Neuronal stem cell (in vitro differentiated cells): ENCODE results near the gene SERBP1.
A peak's percentile ranks its signal among the peaks of the same experiment; 100 is the strongest.

Experiments used
- DNase-seq: peaks from one replicate; pipeline ENCODE4 v3.0.0-alpha.2; 2013; ENCODE audit warnings: low spot score
- H2AFZ ChIP-seq: one replicate; pipeline ENCODE4 v1.6.1; 2013; ENCODE audit warnings: mild to moderate bottlenecking, low read length, inconsistent platforms
- H2AK5ac ChIP-seq: 2 replicates; pipeline ENCODE4 v1.6.1; 2013; ENCODE audit warnings: low read depth, mild to moderate bottlenecking, inconsistent platforms, low read length, moderate library complexity, mixed read lengths
- H2BK120ac ChIP-seq: 2 replicates; pipeline ENCODE4 v1.6.1; 2013; ENCODE audit warnings: low read depth, mild to moderate bottlenecking, inconsistent platforms, low read length, moderate library complexity, mixed read lengths
- H2BK12ac ChIP-seq: one replicate; pipeline ENCODE4 v1.6.1; 2013; ENCODE audit warnings: low read length, inconsistent platforms
- H2BK15ac ChIP-seq: 2 replicates; pipeline ENCODE4 v1.6.1; 2013; ENCODE audit warnings: mild to moderate bottlenecking, low read length, inconsistent platforms, mixed read lengths
- H2BK5ac ChIP-seq: one replicate; pipeline ENCODE4 v1.6.1; 2013; ENCODE audit warnings: inconsistent platforms, mild to moderate bottlenecking, low read length, moderate library complexity
- H3K14ac ChIP-seq: one replicate; pipeline ENCODE4 v1.6.1; 2013; ENCODE audit warnings: low read length, inconsistent platforms
- H3K18ac ChIP-seq: 2 replicates; pipeline ENCODE4 v1.6.1; 2013; ENCODE audit warnings: low read length, inconsistent platforms
- H3K23ac ChIP-seq: 2 replicates; pipeline ENCODE4 v1.6.1; 2013; ENCODE audit warnings: low read depth, mild to moderate bottlenecking, mixed read lengths, low read length, inconsistent platforms; ENCODE audit not compliant: poor library complexity
- H3K27ac ChIP-seq: replicated peaks from 3 replicates; pipeline ENCODE4 v1.5.1; 2013; ENCODE audit warnings: low read length, inconsistent platforms
- H3K27me3 ChIP-seq, 3 experiments: 2 replicates each; pipeline ENCODE4 v1.6.1; 2013; ENCODE audit warnings: low read length in 3 of 3, mild to moderate bottlenecking in 2 of 3, inconsistent platforms in 1 of 3, low read depth in 1 of 3, mixed read lengths in 1 of 3, moderate library complexity in 1 of 3; ENCODE audit not compliant: control insufficient read depth in 3 of 3, insufficient read depth in 3 of 3
- H3K36me3 ChIP-seq, 2 donors: replicated peaks in 1 of 2; 2 replicates each; pipeline ENCODE4 v1.6.1; 2013; ENCODE audit warnings: low read length in 2 of 2; ENCODE audit not compliant: control insufficient read depth in 2 of 2, insufficient read depth in 2 of 2
- H3K4ac ChIP-seq: 2 replicates; pipeline ENCODE4 v1.6.1; 2013; ENCODE audit warnings: inconsistent platforms, mild to moderate bottlenecking, low read length, moderate library complexity
- H3K4me1 ChIP-seq, 2 donors: 1 replicate in 1 of 2; 2 replicates in 1 of 2; pipeline ENCODE4 v1.6.1; 2013; ENCODE audit warnings: low read length in 2 of 2, low read depth in 1 of 2; ENCODE audit not compliant: control insufficient read depth in 2 of 2, insufficient read depth in 1 of 2
- H3K4me2 ChIP-seq: one replicate; pipeline ENCODE4 v1.6.1; 2013; ENCODE audit warnings: mild to moderate bottlenecking, low read length, inconsistent platforms; ENCODE audit not compliant: insufficient read depth, poor library complexity, severe bottlenecking
- H3K4me3 ChIP-seq, 2 donors: 2 replicates each; pipeline ENCODE4 v1.5.1; 2013; ENCODE audit warnings: low read length in 2 of 2, mild to moderate bottlenecking in 2 of 2, inconsistent platforms in 1 of 2, moderate library complexity in 1 of 2
- H3K79me1 ChIP-seq: one replicate; pipeline ENCODE4 v1.6.1; 2013; ENCODE audit warnings: low read depth, mild to moderate bottlenecking, inconsistent platforms, low read length, moderate library complexity
- H3K9ac ChIP-seq: one replicate; pipeline ENCODE4 v1.6.1; 2013; ENCODE audit warnings: mild to moderate bottlenecking, low read depth, low read length, inconsistent platforms; ENCODE audit not compliant: poor library complexity
- H3K9me3 ChIP-seq, 2 donors: replicated peaks in 1 of 2; 2 replicates each; pipeline versions ENCODE3 to v1.6.1; 2013; ENCODE audit warnings: low read length in 2 of 2, mild to moderate bottlenecking in 2 of 2, inconsistent platforms in 1 of 2, low read depth in 1 of 2, mixed read lengths in 1 of 2, moderate library complexity in 1 of 2; ENCODE audit not compliant: control insufficient read depth in 2 of 2, insufficient read depth in 1 of 2
- H4K8ac ChIP-seq: one replicate; pipeline ENCODE4 v1.6.1; 2013; ENCODE audit warnings: low read depth, mild to moderate bottlenecking, inconsistent platforms, low read length, moderate library complexity
- H4K91ac ChIP-seq: one replicate; pipeline ENCODE4 v1.6.1; 2013; ENCODE audit warnings: low read length, low read depth, mild to moderate bottlenecking, inconsistent platforms; ENCODE audit not compliant: poor library complexity
- WGBS, 2 donors: extraction: QIAGEN DNeasy Blood & Tissue Kit; methylation state at CpG; one replicate each; pipeline ENCODE4 v1.1.7; 2013; ENCODE audit warnings: missing lambda C conversion rate in 2 of 2, mixed read lengths in 1 of 2; ENCODE audit not compliant: insufficient read length in 2 of 2, insufficient replicate concordance in 1 of 2; ENCODE audit errors: extremely low coverage in 2 of 2; 5-methylcytosine and 5-hydroxymethylcytosine counted together

SERBP1 gene

GRCh38 chr1:67431869-67432578 lies 1.8 kb upstream of the SERBP1 start:
- peak overlapping the region; percentile 94 for H2AFZ ChIP-seq
- peaks cover 0 to 14% (median 0%) of the 10 kb centered on the region in 3 experiments for H3K27me3 ChIP-seq
- no peak overlapping the region for H4K91ac ChIP-seq
- H2BK12ac ChIP-seq: no peak overlapping the region
- no peak overlapping the region for H2BK120ac ChIP-seq
- no peak overlapping the region for H3K9ac ChIP-seq
- H2BK5ac ChIP-seq: no peak overlapping the region
- no peaks in the 10 kb centered on the region for H3K9me3 ChIP-seq
- peaks cover 0 to 2% of the 10 kb centered on the region in 2 donors for H3K4me1 ChIP-seq
- no peak overlapping the region for H3K4ac ChIP-seq
- DNase-seq: no peak
- H4K8ac ChIP-seq: no peak overlapping the region
- H3K4me3 ChIP-seq: no peak overlapping the region
- no peak overlapping the region for H2AK5ac ChIP-seq
- H3K36me3 ChIP-seq: peaks cover 4 to 25% of the 10 kb centered on the region in 2 donors
- H3K79me1 ChIP-seq: no peaks in the 10 kb centered on the region
- no peak overlapping the region for H3K4me2 ChIP-seq
- H2BK15ac ChIP-seq: no peak overlapping the region
- H3K27ac ChIP-seq: no peak overlapping the region
- no peak overlapping the region for H3K18ac ChIP-seq
- no peak overlapping the region for H3K14ac ChIP-seq
- H3K23ac ChIP-seq: no peak overlapping the region
- WGBS, 2 donors: no CpG with 5 or more reads among the region's 8 CpGs

DNA sequence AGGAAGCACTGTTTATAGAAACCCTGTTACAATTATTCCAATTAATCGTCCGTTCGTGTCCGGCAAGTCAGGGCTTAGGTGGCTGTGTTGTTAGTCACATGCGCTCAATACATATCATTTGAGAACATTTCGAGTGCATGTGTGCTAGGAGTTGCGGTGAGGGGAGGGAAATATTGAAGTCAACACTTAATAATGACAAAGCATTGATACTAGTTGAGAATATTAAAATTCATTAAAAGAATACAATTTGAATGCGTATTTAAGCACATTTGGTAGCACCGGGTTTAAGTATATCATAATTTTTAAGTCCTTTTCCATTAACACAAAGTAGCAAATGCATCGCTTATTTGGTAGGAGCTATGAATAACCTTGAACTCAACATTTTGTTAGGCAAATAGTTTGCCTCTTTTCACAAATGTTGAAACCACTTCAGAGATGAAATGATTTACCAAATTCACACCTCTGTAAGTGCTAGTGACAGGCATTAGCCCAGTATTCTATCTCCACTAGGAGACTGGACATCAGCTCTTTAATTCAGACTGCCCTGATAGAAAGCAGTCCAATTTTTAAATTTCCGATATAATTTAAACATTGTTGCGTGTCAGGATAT lies 1.1 kb upstream of the SERBP1 start:
- Histone ChIP-seq H4K8ac (no peak overlapping the region), H3K18ac (no peak overlapping the region), H3K27me3 (peaks cover 0 to 10% (median 0%) of the 10 kb centered on the region in 3 experiments), H3K4me2 (peak overlapping the region; percentile 74), H3K14ac (no peak overlapping the region), H3K79me1 (no peaks in the 10 kb centered on the region), H2BK120ac (no peak overlapping the region), H2BK12ac (no peak overlapping the region), H2AK5ac (no peak overlapping the region), H2AFZ (peak overlapping the region; percentile 94), H3K9me3 (no peaks in the 10 kb centered on the region), H3K4me3 (peak overlapping the region; percentile 83 to 99), H3K4me1 (peaks cover 0 to 2% of the 10 kb centered on the region in 2 donors), H4K91ac (no peak overlapping the region), H3K23ac (no peak overlapping the region), H3K4ac (no peak overlapping the region), H3K9ac (no peak overlapping the region), H2BK5ac (no peak overlapping the region), H2BK15ac (no peak overlapping the region), H3K36me3 (peaks cover 4 to 33% of the 10 kb centered on the region in 2 donors), H3K27ac (no peak overlapping the region)
- WGBS, 2 donors: no CpG with 5 or more reads among the region's 12 CpGs
- no peak for DNase-seq

GRCh38 chr1:67429528-67430357 lies 459 bp downstream of the SERBP1 start:
- H3K4me2 ChIP-seq: peak overlapping the region; percentile 64

More at GRCh38 chr1:67429528-67430357, 459 bp downstream of the SERBP1 start:
- Histone ChIP-seq H4K91ac (no peak overlapping the region), H3K4me3 (peak overlapping the region; percentile 99), H3K36me3 (peaks cover 10 to 48% of the 10 kb centered on the region in 2 donors), H3K27ac (no peak overlapping the region), H3K18ac (peak overlapping the region; percentile 73), H3K79me1 (no peaks in the 10 kb centered on the region), H2BK120ac (no peak overlapping the region), H3K4ac (peak overlapping the region; percentile 38), H2BK12ac (no peak overlapping the region), H2BK5ac (peak overlapping the region; percentile 97), H2BK15ac (peak overlapping the region; percentile 55), H3K27me3 (peaks cover 0 to 10% (median 0%) of the 10 kb centered on the region in 3 experiments), H3K9ac (peak overlapping the region; percentile 95), H2AFZ (peak overlapping the region; percentile 61), H3K9me3 (no peaks in the 10 kb centered on the region), H2AK5ac (peak overlapping the region; percentile 86), H3K4me1 (peaks cover 0 to 2% of the 10 kb centered on the region in 2 donors), H3K23ac (peak overlapping the region; percentile 89), H4K8ac (no peak overlapping the region), H3K14ac (peak overlapping the region; percentile 96)
- WGBS, 2 donors: no CpG with 5 or more reads among the region's 69 CpGs
- DNase-seq: no peak
